ENCODE results near the gene BCL11A.

BCL11A gene

DNA sequence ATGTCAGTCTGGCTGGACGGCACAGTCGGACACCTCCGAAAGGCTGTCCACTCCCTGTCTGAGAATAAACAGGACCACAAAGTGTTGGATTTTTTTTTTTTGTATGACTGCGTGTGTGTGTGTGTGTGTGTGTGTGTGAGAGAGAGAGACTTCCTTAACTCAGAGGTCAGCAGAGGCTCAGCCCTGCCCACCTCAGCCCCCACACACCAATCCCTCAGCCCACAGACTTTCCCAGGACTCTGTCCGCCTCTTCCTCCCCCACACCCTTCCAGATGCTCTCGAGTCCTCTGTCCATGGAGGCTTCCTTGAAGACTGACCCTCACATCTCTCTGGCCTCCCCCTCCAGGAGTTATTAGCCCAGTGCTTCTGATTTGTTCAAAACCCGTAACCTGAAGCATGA lies 147.3 kb downstream of the BCL11A start:
- DNase-seq (ENCODE audit: low spot score) = no peak

DNA sequence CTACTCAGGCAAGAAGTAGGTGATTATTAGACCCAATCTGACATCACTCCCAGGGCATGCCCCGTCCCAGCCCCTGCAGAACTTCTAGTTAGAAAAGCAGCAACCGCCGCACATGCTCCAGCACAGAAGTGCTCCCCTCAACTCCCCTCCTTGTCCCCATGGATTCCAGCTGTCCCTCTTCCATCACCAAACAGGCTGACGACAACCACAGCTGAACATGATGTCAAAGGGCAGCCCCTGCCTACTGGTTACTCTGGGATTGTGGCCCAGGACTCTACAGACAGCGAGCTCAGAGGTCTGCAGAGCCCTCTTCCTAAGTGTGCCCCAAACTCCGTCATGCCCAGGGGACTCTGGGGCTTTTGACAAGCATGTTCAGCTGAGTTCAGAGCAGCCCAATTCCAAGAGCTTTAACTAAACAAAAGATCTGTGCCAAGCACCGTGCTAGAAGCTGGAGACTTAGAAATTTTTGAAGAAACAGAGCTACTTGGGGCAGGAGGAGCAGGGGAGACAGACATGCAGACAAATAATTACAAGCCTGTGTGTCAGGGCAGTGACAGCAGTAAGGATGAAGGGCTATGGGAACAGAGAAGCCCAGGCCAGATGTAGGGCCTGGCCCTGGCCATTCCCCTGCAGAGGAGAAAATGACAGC lies 148.1 kb downstream of the BCL11A start:
- DNase-seq (ENCODE audit: low spot score) = no peak

Data from AG20443 (cell line).